Left ventricle myocardium inferior (tissue), 1 donor: ENCODE data around the gene WDR35. TPM values are rescaled to one million over a fixed set of nuclear protein-coding genes. Genes with fewer than 3 reads are reported as not detected.

Experiments used
- DNase-seq: peaks from one replicate; pipeline ENCODE4 v3.0.0-alpha.2; 2020
- H3K27ac ChIP-seq: fragments of 200-600 bp; replicated peaks from 2 replicates; pipeline ENCODE4 v1.8.0; 2021
- H3K27me3 ChIP-seq: fragments of 200-600 bp; 2 replicates; pipeline ENCODE4 v1.8.0; 2021; ENCODE audit warnings: low read depth
- H3K36me3 ChIP-seq: fragments of 200-600 bp; 2 replicates; pipeline ENCODE4 v1.8.0; 2021
- H3K4me1 ChIP-seq: fragments of 200-600 bp; 2 replicates; pipeline ENCODE4 v1.8.0; 2021
- H3K4me3 ChIP-seq: fragments of 200-600 bp; 2 replicates; pipeline ENCODE4 v1.8.0; 2021; ENCODE audit warnings: mild to moderate bottlenecking, moderate library complexity
- H3K9me3 ChIP-seq: fragments of 200-600 bp; replicated peaks from 2 replicates; pipeline ENCODE4 v1.8.0; 2021
- intact Hi-C: fragments of 100-400 bp; cut with micrococcal nuclease; formaldehyde crosslinking; loops from one replicate; pipeline ENCODE4 v1.11.0; 2022
- total RNA-seq: library from RNA; stranded (reverse); fragmentation: NEBNext Ultra II Directional; extraction: Animal tissue kit (Norgen Biotek cat#: 25700); gene quantifications from one replicate; pipeline ENCODE4 v1.2.1, GENCODE V29; 2021
- TF ChIP-seq, protein P1 (sequence below): fragments of 200-600 bp; IDR thresholded peaks from 2 replicates; pipeline ENCODE4 v1.8.0; 2021; ENCODE audit warnings: antibody characterized with exemption, mild to moderate bottlenecking, borderline replicate concordance
- donor health status: DM: no; HTN: yes; CAD: no; lungs with severe emphysema.

WDR35 gene
- total RNA-seq, 1 donor from 2014 or later, result 4.8 TPM

DNA sequence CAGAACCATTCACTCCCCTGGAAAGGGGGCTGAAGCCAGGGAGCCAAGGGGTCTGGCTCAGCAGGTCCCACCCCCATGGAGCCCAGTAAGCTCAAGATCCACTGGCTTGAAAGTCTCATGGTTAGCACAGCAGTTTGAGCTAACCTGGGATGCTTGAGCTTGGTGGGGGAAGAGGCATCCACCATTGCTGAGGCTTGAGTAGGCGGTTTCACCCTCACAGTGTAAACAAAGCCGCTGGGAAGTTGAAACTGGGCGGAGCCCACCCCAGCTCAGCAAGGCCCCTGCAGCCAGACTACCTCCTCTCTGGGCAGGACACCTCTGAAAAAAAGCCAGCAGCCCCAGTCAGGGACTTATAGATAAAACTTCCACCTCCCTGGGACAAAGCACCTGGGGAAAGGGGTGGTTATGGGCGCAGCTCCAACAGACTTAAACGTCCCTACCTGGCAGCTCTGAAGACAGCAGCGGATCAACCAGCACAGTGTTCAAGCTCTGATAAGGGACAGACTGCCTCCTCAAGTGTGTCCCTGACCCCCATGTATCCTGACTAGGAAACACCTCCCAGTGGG lies 73.4 kb downstream of the WDR35 start:
- intact Hi-C loops, result no loop called here
- H3K4me3 ChIP-seq, result no peak overlapping the region
- DNase-seq, result no peak
- TF ChIP-seq, protein P1, sequence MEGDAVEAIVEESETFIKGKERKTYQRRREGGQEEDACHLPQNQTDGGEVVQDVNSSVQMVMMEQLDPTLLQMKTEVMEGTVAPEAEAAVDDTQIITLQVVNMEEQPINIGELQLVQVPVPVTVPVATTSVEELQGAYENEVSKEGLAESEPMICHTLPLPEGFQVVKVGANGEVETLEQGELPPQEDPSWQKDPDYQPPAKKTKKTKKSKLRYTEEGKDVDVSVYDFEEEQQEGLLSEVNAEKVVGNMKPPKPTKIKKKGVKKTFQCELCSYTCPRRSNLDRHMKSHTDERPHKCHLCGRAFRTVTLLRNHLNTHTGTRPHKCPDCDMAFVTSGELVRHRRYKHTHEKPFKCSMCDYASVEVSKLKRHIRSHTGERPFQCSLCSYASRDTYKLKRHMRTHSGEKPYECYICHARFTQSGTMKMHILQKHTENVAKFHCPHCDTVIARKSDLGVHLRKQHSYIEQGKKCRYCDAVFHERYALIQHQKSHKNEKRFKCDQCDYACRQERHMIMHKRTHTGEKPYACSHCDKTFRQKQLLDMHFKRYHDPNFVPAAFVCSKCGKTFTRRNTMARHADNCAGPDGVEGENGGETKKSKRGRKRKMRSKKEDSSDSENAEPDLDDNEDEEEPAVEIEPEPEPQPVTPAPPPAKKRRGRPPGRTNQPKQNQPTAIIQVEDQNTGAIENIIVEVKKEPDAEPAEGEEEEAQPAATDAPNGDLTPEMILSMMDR, result no peak
- no peaks in the 10 kb centered on the region for H3K4me1 ChIP-seq
- no peaks in the 10 kb centered on the region for H3K27me3 ChIP-seq
- H3K36me3 ChIP-seq, result peaks cover 12% of the 10 kb centered on the region
- H3K27ac ChIP-seq, result no peak overlapping the region
- H3K9me3 ChIP-seq, result no peaks in the 10 kb centered on the region

DNA sequence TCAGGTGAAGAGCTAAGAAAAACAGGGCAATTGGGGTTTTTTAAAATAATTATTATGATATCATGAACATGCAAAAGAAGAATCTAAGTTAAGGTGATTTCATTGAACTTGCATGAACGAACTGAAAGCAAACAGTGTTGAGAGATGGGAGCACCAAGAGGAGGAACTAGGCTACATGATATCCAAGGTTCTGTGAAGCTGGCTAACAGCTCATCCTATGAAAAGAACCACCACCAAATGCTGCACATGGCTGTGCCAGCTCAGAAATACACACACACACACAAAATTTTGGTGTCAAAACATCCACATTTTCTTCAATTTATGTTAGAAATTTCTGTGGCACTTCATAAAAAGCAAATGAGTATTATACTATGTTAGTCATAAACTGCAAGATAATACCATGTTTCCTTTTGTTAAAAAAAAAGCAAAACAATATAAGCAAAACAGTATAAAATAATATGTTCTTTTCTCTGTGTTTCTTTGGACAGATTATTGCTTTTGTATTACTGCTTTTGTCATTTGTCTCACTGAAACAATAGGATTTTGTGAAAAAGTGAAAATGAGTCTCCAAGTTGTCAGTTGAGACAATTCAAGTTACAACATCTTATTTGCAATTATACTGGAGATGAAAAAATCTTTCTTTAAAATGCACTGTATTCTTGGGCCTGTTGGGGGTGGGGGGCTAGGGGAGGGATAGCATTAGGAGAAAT lies 75.5 kb downstream of the WDR35 start:
- Histone ChIP-seq H3K27ac (no peak overlapping the region), H3K9me3 (no peaks in the 10 kb centered on the region), H3K27me3 (no peaks in the 10 kb centered on the region), H3K4me1 (no peaks in the 10 kb centered on the region), H3K36me3 (peaks cover 15% of the 10 kb centered on the region), H3K4me3 (no peak overlapping the region)
- no peak for DNase-seq
- intact Hi-C loops, result no loop called here
- TF ChIP-seq, protein P1, result no peak

DNA sequence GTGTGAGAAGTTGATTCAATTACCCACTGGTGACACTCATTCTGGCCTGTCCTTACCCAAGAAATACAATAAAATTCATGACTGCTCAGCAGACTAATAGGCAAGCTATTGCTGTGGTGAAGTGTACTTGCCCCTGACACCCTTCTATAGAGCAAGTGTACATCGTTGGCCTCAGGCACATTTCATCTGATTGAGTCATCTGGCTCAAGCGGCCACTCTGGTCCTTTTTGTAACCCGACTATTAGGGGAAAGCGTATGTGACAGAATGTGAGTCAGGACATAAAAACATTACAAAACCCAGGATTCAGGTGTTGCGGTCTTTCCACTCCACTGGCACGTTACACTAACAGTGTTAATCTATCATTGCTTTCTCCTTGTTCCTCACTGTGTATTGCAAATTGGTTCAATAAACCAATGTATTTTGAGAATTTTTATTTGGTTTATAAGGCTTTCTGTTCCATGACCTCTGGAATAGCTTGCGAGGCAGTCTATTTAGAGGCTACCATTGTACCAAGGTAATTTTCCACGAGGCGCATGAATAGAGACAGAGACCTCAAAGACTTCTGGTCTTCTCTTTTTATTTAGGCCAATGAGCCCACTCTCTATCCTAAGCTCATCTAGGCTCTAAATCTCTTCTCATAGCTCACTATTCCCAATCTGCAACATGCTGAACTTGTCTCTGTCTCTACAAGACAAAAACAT lies 77.9 kb downstream of the WDR35 start:
- no peak overlapping the region for H3K4me3 ChIP-seq
- TF ChIP-seq, protein P1, result no peak
- intact Hi-C loops, result no loop called here
- H3K27ac ChIP-seq, result no peak overlapping the region
- no peak for DNase-seq
- peaks cover 15% of the 10 kb centered on the region for H3K36me3 ChIP-seq
- H3K4me1 ChIP-seq, result no peaks in the 10 kb centered on the region
- no peaks in the 10 kb centered on the region for H3K27me3 ChIP-seq
- no peaks in the 10 kb centered on the region for H3K9me3 ChIP-seq

DNA sequence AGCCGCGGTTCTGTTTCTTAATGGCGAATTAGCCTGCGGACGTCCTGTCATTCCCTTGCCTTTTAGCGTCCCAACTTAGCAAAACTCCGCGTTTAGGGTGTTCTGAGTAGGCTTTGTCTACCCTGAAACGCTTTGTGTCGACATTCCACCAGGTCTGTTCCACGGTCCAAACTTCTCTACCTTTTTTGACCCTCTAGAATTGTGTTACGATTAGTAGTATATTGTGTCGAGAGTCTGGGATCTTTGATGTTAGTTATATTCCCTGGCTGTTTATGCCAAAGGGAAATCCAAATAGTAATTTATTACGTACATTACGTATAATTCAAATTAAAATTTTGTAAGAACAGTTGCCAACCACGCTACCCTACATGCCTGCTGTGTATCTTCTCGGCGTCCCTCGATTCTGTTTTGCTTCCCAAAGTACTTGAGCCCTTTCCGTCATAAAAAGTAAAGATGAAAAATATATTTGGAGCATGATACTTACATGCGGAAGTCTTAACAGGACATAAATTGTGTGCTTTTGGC lies 87.6 kb downstream of the WDR35 start:
- Histone ChIP-seq H3K36me3 (no peaks in the 10 kb centered on the region), H3K27ac (peak overlapping the region; percentile 99), H3K4me3 (peak overlapping the region; percentile 90), H3K9me3 (no peaks in the 10 kb centered on the region), H3K27me3 (no peaks in the 10 kb centered on the region), H3K4me1 (peaks cover 50% of the 10 kb centered on the region)
- TF ChIP-seq, protein P1, result no peak
- no peak for DNase-seq
- intact Hi-C loops, result no loop called here

DNA sequence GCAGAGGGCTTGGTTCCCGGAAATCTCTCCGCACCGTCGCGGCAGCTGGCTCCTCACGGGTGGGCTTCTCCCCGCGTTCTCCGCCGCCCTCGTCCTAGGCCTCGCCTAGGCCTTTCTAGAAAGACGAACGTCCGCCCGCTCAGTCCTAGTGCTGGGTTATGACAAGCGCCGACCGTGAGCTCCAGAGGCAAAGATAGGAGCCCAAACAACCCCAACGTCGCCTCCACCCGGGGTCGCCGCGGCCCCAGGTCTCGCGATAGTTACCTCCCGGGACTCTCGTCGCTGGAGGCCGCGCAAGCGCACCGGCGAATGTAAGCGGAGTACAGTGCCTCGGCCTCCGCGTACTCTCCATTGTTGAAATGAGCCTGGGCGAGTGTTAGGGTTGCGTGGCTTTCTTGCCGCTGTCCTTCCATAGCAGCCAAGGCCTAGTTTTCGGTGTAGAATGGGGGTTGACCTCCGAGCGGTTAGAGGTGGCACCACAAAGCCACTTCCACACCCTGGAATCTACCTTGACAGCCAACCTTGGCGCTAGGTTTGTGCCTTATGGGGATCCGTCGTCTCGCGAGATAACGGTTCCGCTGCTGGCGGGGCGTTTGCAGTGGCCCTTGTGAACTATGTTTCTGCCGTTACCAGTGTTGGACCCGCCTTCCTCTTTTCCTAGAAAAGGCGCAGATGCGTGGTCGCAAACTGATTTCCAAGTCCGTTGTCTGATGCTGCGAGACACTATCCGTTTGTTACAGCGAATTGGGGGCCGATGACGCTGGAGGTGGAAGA lies 88.3 kb downstream of the WDR35 start, which contains the start of gene TTC32:
Gene TTC32, minus strand, starts transcription at position 542 of the 774 bp plus-strand sequence. Its CDS starts 129 bp downstream, at position 413.
- Histone ChIP-seq H3K4me1 (peaks cover 57% of the 10 kb centered on the region), H3K27me3 (no peaks in the 10 kb centered on the region), H3K36me3 (no peaks in the 10 kb centered on the region), H3K9me3 (no peaks in the 10 kb centered on the region), H3K4me3 (peak within 1 kb of the TSS; percentile 90), H3K27ac (peak within 1 kb of the TSS; percentile 99)
- TF ChIP-seq, protein P1, result no peak
- peak; percentile 94 for DNase-seq
- intact Hi-C loops, result no loop called here
